GM21717 (cell line): ENCODE measurements around the gene COL6A3.
"Not testable (repeated sequence)": the region's sequence is repeated elsewhere in the genome, so short reads cannot be mapped to it uniquely, and the experiment has no call there.

Source experiments
- ATAC-seq: cut with Tn5 transposase; IDR thresholded peaks from one replicate; pipeline ENCODE4 v1.9.1; 2021; ENCODE audit warnings: mild to moderate bottlenecking, moderate library complexity; ENCODE audit not compliant: unreplicated experiment

COL6A3 gene

DNA sequence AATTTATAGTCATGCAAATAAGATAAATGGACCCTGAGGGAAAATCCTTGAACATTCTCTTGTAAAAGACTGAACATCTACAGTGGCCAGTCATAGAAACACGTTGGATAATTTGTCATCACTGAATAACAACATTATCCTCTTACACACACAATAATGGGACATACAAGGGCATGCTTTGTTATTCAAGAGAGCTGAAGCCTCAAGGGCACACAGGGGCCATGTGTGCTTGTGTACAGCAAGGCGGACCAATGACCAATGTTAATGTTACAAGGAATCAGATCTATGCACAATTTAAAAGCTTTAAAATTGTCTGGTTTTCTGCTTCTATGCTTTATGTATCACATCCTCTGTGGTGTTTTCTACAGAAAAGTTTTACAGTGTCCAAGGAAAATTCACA lies 23.7 kb downstream of the COL6A3 start:
- no peak for ATAC-seq

DNA sequence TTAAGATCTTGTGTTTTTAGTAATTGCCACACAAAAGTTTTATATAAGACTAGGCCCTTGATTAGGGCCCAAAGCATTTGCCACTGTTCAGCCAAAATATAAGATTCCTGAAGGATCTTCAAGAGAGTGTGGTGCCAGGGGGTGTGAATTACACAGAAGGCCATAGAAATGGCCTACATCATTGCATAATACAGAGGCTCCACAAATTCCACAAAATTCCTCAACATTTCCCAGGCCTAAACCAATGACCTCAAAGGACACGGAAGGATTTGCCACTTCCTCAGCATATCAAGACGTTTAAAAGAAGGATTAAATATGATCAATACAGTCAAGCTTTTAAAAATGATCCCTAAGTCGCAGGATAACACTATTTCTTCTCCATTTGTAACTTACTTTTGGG lies 24.1 kb downstream of the COL6A3 start:
- ATAC-seq: no peak

DNA sequence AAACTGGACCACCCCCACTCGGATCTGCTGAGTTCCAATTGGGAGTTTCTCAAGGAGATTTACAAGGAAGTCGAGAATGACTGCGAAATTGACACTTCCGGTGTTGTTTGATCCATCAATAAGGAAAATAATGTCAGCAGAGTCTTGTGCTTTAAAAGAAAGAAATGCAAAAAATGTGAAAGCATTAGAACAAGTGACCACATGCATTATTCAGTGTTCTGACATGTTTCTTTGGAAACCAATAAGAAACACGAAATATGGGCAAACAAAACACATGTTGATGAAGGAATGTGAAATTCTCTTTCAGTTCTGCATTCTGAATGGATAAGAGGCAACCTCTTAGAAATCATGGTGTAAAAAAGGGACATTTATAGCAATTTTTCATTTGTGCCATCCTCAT lies 25.9 kb downstream of the COL6A3 start:
- no peak for ATAC-seq

DNA sequence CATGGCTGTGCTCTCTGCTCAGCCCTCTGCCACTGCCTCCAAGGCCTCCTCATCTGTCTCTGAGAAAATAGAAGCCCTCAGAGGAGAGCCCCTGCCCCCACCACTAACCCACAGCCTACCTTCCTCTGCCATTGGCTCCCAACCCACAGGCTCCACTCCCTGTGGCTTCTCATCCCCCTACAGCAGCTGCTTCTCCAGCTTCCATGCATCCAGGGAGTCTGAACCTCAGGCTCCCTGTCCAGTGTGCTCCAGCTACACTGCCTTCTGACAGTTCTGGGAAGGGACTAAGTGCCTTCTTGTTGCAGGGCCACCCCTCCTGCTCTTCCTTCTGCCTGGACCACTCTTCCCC lies 29.3 kb downstream of the COL6A3 start:
- no peak for ATAC-seq

DNA sequence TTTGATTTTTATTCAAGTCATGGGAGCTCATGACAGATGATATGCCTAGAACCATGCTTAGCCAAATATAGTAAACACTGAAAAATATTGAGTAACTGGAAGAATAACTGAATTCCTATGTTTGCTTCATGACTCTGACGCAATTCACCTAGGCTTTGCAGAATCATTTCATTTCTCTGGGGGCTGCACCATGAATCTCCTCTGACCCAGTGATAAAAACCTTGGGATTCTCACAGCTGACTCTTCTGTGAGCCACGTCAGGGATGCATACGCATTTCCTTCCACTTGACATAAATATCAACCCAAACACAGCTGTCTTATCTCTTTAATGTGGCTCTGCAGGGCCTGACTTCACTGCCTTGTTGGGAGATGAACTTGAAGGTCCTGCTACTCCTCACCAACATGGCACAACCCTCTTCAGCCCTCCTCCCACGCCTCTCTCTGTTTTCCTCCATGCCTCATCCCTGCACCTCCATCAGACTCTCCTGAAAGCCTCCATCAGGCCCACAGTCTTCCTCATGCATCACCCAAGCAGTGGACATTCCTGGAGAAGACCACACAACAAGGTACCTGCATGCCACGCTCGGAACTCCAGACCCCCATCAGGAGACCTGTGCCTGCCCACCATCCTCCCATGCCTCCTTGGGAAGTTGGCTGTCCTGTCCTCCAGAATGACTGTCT lies 29.8 kb downstream of the COL6A3 start:
- no peak for ATAC-seq

DNA sequence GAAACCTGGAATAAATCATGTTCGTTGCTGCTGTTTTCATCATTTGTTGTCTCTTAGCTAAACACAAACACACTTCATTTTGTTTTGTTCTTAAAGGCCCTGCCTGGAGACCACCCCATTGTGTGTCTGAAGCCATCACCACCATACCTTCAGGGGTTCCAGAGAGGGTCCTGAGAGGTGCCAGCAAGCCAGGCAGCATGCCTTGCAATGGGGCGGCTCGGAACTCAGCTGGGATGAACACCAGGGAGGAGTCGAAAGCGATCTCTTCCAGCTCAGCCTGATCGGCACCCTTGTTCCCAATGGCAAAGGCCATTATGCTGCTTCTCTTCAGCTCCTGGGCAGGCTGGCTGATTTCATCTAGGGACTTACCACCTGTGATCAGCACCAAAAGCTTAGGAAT lies 33.2 kb downstream of the COL6A3 start:
- ATAC-seq: no peak

DNA sequence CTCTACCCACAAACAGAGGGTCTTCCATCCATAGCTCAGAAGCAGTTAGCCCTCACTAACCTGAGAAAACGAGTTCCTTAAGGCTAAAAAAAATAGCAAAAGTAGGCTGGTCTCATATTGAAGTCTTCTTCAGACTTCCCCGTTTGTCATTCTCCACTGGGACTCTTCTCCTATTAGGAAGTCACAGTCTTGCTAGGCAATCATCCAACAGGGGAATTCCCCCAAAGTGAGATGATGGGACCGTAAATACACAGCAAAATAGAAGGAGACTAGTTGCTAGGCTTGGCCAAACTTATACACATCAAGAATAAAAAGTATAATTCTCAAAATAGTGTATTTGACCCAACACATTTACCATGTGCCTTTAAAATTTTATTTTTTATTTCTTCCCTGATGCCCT lies 34.3 kb downstream of the COL6A3 start:
- no peak for ATAC-seq

DNA sequence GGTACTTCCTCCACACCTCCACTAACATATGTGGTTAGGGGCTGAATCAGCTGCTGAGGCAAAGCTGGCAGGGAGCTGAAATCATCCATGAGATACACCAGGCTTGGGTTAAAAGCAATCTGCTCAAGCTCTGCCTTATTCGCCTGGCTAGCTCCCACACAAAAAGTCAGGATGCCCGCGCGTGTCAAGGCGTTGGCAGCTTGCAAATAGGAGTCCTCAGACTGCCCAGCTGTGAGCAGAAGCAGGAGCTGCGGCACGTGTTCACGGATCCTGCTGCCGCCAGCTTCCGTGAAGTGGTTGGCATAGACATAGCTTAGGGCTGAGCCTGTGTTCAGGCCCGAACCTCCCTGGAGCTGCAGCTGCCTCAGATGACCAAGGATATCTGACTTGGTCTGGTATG lies 35.3 kb downstream of the COL6A3 start:
- ATAC-seq: no peak

DNA sequence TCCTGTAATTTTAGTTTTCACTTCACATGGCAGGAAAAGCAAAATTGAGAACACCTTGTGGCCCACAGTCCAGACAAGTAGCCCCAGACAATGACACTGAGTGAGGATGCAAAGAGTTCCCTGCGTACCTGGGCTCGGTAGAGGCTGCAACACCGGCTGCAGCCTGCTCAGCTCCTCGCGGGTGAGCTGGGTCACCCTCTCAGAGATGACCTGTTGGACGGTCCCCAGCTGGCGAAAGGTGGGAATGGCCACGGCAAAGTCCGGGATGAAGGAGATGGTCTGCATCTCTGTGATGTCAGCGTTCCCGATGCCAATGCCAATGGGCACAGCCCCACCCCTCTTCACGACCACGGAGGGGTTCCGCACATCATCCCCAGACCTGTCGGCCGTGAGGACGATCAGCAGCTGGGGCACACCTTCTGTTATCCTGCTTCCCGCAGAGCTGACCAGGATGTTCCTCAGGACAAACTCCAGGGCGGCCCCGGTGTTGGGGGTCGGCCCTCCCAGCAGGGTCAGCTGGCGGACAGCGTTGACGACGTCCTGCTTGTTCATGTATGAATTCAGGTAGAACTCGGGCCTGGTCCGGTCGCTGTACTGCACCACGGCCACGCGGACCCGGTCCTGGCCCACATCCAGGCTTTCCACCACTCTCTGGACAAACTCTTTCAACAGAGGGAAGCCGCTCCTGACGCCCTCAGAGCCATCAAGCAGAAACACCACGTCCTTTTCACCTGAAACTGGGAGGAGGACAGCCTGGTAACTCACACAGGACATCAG lies 39.5 kb downstream of the COL6A3 start:
- no peak for ATAC-seq

DNA sequence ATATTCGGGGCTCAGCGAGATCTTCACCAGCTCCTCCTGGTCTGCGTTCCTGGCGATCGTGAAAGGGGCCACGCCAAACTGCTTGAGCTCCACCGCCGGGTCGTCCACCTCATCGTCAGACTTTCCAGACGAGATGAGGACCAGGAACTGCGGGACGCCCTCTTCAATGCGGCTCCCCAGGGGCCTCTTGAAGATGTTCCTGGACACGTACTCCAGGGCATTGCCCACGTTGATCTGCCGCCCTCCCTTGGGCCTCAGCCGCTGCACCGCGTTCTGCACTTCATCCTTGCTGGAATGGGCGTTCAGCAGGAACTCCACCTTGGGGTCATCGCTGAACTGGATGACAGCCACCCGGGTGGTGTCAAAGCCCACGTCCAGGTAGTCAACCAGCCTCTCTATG lies 42.1 kb downstream of the COL6A3 start:
- ATAC-seq: no peak

DNA sequence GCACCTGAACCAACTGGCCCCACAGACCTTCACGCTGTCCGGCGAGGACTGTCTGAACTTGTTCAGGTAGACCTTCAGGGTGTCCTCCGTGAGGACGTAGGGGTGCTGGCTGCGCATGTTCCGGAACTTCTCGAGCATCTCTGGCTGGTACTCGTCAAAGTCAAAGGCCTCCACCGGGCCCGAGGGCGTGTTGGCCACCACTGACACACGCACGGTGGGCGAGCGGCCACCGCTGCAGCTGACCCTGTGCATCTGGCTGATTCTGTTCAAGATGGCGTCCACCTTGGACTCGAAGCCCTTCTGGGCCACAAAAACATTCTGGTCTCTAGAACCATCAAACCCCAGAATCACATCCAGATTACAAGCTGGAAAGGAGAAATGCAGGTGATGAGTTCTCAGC lies 48.3 kb downstream of the COL6A3 start:
- ATAC-seq: no peak

DNA sequence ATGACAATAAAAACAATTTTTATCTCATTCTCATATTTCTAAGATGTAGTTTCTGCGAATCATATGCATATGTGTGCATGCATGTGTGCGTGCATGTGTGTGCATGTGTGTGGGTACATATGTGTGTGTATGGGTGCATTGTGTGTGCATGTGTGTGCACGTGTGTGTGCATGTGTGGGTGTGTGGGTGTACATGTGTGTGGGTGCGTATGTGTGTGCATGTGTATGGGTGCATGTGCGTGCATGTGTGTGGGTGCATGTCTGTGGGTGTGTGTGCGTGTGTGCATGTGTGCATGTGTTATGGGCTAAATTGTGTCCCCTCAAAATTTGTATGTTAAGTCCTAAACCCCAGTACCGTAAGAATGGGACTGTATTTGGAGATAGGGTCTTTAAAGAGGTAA lies 49.3 kb downstream of the COL6A3 start:
- ATAC-seq: no peak

DNA sequence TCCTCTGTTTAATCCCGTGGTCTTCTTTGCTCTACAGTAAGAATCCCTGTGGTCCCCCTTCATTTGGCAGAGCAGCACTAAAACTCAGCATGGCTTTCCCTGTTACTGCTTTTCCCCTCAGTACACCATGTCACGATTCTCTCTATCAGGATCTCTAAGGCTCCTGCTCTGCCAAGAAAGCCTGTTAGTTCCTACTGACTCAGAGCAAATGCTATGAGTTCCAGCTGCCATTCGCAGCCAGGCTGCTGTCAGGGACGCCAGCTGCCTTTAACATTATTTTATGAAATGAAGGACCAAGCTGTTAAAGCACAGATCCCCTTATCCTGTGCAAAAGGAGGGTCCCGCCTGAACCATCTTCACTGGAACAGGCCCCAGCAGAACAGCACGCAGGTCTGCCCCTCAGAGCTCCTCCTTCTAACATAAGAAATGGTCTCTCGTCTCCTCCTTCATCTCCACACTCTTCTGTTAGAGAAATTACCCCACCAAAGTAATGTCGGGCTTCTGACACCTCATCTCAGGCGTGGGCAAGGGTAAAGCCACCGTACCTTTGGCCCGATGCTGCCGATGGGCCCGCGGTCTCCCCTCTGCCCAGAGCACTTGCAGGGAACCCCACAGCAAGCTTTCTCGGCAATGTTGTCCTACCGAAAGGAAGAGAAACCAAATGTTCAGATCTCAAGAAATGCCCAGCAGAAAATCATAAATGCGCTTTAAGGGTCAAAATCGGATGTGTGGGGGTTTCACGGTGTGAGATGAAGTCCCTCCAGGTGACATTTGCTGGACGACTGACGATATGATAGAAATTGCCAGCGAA lies 52.6 kb downstream of the COL6A3 start:
- ATAC-seq: no peak

DNA sequence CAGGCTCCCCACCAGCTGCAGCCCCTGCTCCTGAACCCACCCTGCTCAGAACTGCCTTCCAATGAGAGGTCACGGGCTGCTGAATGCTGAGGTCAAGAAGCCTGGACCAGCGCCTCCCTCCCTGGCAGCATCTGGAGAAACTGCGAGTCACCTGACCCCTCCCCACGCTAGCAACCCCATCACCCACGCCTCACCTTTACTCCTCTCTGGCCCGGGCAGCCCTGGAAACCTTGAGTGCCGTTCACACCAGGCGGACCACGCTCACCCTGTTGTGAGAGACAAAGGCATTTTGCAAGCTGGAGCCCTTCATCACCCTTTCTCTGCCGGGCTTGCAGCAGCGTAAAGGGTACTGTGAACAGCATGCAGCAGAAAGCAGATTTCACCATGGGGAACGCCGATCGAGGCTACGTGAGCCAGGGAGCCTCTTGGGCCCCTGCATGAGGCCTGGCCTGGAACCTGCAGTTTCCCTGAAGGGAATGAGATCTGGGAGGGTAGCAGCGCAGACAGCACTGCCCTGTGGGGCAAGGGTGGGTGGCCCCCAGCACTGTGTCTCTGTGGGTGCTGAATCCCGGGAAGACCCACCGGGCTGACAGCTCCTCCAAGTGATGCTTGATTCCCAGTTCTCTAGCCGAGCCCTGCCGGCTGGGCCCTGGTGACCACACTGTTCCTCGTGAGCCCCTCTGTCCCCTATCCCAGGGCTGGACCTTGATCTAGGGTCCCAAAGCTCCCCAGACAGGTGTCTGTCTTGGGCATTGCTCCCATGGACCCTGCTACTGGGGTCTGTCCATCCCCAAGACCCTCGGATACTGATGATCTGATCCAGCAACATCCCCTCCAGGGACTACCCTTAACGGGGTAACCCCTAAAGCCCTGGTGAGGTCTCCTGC lies 53.8 kb downstream of the COL6A3 start:
- no peak for ATAC-seq

DNA sequence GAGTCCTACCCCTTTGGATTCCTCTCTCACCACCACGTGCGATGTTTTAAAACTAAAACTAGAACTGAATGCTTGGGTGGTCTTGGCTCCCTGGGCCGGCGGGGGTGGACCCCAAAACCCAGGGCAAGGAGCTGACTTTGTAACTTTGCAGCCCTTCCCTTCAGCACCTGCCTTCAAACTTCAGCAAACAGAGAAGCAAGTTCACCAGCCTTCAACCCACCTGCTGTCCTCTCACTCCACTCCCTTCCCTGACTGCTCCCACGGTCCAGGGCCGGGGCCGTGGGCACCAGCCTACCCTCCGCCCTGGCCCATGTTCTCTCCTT lies 54.5 kb downstream of the COL6A3 start:
- ATAC-seq: no peak

DNA sequence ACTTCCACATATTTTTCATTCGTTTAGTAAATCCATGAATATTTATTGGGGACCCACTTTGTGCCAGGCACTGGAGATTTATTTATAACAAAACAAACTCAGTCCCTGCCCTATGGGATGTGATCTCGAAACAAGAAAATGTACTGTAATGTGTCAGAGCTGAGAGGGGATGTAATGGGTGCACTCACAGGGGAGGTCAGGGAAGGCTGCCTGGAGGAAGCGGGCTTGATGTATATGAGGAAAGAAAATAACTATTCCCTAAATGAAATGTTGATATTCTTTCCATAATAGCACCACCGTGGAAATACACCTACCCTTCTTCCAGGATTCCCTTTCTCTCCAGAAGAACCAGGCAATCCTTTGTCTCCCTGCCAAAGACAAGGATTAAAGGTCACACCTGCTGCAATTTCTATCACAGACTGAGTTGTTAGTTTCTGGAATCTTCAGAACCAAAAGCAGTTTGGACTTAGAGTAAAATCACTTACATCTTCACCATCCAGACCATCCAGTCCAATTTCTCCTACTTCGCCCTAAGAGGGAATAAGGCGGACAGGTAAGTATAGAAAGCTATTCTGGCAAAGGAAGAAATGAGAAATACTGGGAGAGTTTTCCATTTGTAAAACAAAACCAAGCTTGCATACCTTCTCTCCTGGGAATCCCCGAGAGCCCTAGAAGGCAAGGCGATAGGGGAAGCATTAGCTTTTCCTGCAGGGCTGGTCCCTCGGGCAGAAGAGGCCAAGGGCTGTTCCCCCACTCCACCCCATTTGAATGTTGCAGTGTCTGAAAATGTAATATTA lies 55.0 kb downstream of the COL6A3 start:
- ATAC-seq: no peak

DNA sequence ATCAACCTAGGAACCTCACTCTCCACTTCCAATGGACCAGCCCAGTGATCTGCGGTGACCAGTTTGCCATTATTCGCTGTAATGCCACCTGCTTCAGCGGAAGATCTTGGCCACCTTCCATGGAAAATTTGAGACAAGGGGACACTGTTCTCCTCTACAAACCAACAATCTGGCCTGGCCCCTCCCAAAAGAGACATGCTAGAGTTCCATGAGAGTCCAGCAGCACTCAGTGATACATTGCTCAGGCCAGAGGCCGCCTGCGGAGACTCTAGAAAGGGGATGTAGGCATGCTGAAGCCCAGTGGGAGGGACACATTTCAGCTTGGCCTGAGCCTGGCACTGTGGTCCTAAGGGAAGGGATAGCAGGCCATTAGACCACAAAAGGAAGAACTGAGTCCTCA lies 58.3 kb downstream of the COL6A3 start:
- no peak for ATAC-seq

DNA sequence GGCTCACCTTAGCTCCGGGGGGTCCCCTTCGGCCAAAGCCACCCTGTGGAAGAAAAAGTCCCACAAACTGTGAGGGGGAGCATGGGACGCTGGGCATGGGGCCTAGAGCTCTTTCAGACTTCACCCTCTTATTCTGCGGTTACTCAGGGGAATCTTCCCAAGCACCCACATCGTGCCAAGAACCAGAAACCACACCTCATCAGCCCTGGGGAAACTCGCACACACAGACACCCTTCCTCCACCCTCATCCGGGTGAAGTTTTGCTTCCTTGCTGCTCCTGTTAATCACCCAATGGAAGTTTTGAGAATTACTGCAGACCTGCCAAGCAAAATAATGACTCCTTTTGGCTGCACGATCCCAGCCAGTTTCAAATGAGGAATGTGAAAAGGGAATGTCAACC lies 59.1 kb downstream of the COL6A3 start:
- no peak for ATAC-seq

DNA sequence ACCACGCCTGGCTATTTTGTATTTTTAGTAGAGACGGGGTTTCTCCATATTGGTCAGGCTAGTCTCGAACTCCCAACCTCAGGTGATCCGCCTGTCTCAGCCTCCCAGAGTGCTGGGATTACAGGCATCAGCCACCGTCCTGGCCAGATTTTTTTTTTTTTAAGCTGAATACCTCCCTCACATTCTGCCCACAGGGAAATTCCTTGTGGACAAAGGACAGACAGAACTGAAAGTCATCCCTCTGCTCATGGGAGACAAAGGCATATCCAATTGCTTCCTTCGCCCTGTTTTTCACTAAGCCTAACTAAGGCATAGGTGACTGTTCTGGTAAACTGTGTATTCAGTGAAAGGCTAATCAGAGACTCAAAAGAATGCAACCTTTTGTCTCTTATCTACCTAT lies 59.8 kb downstream of the COL6A3 start:
- ATAC-seq: not testable (repeated sequence)

DNA sequence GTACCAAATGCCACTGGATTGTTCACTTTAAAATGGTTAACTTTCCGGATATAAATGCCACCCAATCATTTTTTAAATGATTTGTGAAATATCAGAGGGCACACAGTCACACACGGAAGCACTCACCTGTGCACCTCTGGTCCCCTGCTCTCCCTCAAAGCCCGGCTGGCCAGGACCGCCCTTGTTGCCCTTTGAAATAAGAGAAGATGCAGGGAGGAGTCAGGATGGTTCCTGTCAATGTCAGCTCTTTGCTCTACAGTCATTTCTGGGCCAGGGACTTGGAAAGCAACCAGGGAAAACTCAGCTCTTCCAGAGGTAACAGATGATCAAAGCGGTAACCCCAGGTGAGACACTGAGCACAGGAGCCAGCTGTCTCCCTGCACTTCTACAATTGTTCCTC lies 60.7 kb downstream of the COL6A3 start:
- ATAC-seq: no peak
